ENCODE results near the gene UBE2S.

UBE2S gene

GRCh38 chr19:55386493-55386971 is 21.1 kb downstream of the UBE2S start:
- no peak for TF ChIP-seq CTCF (IDR thresholded peaks at IDR 0.05)

GRCh38 chr19:55385724-55386492 is 21.7 kb downstream of the UBE2S start, which contains the start of gene RPL28:
RPL28 (plus strand) TSS chr19:55385932; CDS start chr19:55386358, 426 bp downstream.
- no peak for TF ChIP-seq CTCF (IDR thresholded peaks at IDR 0.05)

GRCh38 chr19:55384920-55385723 is 22.5 kb downstream of the UBE2S start:
- no peak for TF ChIP-seq CTCF (IDR thresholded peaks at IDR 0.05)

- no peak for TF ChIP-seq CTCF (IDR thresholded peaks at IDR 0.05)
Measured at GRCh38 chr19:55384131-55384919, 23.3 kb downstream of the UBE2S start, which contains the start of gene TMEM238. TMEM238 (minus strand) TSS chr19:55384292; CDS start chr19:55384259, 33 bp downstream.

GRCh38 chr19:55383279-55384130 is 24.1 kb downstream of the UBE2S start:
- TF ChIP-seq CTCF (IDR thresholded peaks at IDR 0.05): peak; percentile 21; the same call in 1 of the 2 replicates

GRCh38 chr19:55382522-55383054 is 25.0 kb downstream of the UBE2S start:
- no peak for TF ChIP-seq CTCF (IDR thresholded peaks at IDR 0.05)
